SK-N-MC (cell line): Measurements from ENCODE around the gene PCNT.

Source experiments
- EZH2 ChIP-seq: fragments of 200-600 bp; sonication (generic); IDR thresholded peaks from one replicate; pipeline ENCODE4 v1.6.1; 2017; ENCODE audit warnings: antibody characterized with exemption
- FOXP2 ChIP-seq: optimal IDR thresholded peaks from 2 replicates; pipeline ENCODE3; 2011; ENCODE audit warnings: mild to moderate bottlenecking, moderate library complexity; ENCODE audit not compliant: insufficient read depth; ENCODE audit errors: extremely low read length, control extremely low read depth
- POLR2AphosphoS5 ChIP-seq: IDR thresholded peaks from 2 replicates; pipeline ENCODE4 v1.6.1; 2012; ENCODE audit warnings: mild to moderate bottlenecking, low read depth, low read length, borderline replicate concordance

GRCh38 chr21:46435786-46436227, 111.9 kb downstream of the PCNT start:
- TF ChIP-seq POLR2AphosphoS5 (no peak), EZH2 (no peak), FOXP2 (no peak)
